HS-5 (cell line): ENCODE measurements around the gene RAPSN.

Experiments
- DNase-seq: peaks from one replicate; pipeline ENCODE4 v3.0.0-alpha.2; 2012; ENCODE audit warnings: low read depth

The RAPSN gene

DNA sequence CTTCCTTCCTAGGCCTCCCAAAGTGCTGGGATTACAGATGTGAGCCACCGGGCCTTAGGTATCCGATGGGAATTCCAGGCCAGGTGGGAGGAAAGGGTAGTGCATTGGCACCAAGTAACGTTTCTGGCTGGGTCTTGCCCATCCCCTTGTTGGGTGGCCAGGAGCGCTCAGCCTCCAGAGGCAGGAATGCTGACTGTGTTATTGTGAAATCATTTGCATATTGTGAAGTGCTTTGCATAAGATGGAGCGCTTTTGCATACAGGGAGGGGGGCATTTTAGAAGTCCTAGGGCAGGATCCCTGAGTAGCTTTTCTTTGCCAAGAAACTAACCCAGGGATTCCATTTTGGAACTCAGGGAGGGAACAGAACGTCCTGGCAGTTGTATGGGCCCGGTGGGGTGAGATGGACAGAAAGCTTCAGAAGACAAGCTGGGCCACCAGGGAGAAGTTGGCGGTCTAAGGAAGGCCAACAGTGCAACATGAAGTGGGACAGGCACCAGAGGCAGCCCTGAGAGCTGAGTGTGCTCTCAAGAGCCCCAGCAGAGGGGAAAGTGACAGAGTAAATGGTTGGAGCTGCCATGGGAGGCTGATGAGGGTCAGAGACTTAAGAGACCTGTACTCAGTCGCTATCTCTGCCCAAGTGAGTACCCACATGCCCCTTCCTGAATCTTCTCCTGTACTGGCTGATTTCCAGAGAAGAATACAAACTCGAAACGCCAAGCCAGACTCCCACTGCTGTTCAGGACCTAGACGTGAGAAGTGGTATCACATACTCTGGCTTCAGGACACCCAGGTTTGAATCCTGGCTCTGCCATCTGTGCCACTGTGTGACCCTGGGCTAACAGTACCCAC is 41.8 kb downstream of the RAPSN start:
- DNase-seq: no peak

DNA sequence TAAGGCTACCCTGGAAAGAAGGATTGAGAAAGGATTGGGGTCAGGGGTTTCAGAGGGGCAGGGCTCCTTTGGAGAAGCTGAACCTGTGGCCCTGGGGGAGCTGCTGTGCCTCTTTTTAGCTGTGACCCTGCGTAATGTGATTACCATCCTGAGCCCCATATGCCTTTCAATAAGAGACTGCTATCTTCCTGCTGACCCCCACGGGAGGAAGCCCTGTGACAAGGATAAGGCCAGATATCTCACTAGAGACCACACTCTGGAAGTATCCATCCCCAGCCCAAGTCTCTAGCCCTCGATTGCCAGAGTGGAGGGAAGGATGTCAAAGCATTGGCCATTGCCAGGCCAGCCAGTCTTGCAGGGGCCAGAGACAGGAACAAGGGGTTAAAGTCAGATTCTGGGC is 45.4 kb downstream of the RAPSN start:
- no peak for DNase-seq

DNA sequence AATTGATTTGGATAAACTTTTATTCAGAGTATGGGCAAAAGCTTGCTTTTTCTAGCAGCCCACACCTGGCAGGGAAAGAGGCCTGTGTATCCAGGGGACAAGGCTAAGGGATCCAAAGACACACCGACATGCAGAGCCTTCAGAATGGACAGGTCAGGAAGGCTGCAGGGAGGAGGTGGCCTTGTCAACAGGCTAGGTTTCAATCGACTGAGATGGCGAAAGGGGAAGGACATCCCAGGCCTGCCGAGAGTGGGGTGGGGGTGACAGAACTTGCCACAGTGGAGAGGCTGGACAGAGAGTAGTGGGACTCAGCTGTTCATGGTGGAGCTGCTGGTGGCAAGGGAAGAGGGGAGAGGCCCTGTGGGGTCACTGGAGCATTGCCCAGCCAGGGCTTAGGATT is 45.8 kb downstream of the RAPSN start:
- no peak for DNase-seq

DNA sequence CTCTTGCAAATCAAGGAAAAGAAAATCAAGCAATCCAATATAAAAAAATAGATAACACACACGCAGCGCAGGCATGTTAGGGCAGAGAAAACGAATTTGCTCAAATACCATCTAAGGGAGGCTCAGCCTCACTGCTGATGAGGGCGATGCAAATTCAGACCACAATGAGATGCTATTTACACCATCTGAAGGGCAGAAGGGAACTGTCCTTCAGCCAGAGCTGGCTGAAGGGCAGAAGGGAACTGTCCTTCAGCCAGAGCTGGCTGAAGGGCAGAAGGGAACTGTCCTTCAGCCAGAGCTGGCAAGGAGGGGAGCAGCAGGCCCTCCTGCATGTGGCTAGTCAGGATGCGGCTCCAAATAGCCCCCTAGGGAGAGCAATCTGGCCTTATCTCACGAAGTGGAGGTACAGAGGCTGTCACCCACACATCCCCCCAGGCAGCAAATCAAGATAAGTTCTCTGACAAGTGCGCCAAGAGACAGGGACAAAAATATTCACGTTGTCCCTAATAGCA is 48.1 kb downstream of the RAPSN start:
- no peak for DNase-seq

DNA sequence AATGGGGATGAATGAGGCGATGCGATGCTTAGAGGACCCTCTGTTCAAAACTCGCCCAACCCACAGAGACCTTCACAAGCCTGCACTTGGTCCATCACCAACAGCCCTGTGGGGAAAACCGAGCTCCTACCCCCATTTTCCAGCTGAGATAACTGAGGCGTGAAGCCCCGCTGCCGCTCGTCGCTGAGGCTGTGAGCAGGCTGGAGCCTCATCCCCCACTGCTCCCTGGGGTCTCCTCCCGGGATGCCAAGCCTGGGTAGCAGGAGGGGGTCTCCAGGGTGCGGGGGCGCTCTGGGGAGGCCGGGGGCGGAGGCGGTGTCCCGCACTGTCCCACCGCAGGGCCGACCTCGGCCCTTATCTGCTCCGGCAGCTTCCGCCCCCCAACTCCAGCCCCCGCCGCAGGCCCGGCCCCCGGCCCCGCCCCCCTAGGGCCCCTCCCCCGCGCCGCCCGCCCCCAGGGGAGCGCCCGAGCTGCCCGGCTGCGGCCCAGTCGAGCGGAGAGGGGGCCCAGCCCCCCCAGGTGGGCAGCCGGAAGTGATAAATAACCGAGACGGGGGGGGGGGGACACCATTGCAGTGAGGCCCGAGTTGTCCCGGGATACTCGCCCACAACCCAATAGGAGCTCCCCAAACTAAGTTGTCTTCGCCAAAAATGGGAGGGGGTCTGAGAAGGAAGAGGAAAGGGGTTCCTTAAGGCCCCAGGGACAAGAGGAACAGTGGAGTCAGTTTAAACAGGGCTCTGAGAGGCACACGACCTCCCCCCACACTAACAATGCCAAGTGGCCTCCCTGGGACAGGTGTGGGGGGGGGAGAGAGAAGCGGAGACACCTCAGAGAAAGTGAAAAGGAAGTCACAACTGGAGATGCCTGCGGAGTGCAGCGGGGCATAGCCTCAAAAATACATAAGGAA is 48.8 kb downstream of the RAPSN start:
- no peak for DNase-seq

DNA sequence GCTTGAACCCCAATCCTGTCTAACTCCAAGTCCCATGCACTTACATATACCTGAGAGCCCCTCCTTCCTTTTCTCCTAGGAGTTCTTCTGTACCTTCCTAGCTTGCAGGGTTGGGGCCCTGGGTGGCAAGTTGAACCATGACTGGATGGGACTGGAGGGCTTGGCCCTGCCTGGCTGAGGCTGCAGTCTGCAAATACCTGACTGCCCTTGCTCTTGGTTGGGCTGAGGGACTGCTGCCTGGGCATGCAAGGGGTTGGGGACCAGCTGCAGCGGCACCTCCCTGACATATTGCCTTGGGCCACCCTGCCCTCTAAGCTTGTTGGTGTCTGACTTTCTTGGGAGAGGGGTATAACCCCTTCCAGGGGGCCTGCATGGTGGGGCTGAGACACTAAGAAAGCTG is 50.4 kb downstream of the RAPSN start:
- DNase-seq: no peak

DNA sequence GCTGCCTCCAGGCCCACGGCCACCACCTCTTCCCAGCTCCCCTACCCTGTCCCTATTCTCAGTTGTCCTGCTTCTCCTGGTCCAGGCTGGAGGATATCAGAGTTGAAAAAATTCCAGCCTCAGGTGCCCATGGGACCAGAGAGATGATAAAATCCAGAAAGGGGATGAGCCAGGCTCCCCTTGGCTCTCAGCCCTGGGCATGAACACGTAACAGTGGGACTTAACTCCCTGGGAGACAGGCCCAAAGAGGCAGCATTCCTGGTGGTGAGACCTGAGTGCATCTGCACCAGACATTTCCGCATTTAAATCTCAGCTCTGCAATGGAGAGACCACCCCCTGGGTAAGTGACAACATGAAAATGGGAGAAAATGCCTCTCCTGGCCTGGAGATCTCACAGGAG is 50.9 kb downstream of the RAPSN start:
- DNase-seq: no peak

DNA sequence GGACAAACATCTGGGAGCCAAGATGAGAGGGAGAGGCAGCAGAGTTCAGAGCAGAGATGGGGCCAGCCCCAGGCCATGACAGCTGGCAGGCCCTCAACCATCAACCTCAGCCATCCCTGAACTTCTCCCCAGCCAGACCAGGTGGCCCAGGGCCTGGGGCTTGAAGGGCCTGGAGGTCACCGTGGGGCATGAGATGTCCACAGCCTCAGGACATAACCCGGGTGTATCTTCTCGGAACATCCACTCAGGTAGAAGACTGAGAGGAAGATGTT is 53.0 kb downstream of the RAPSN start:
- no peak for DNase-seq

DNA sequence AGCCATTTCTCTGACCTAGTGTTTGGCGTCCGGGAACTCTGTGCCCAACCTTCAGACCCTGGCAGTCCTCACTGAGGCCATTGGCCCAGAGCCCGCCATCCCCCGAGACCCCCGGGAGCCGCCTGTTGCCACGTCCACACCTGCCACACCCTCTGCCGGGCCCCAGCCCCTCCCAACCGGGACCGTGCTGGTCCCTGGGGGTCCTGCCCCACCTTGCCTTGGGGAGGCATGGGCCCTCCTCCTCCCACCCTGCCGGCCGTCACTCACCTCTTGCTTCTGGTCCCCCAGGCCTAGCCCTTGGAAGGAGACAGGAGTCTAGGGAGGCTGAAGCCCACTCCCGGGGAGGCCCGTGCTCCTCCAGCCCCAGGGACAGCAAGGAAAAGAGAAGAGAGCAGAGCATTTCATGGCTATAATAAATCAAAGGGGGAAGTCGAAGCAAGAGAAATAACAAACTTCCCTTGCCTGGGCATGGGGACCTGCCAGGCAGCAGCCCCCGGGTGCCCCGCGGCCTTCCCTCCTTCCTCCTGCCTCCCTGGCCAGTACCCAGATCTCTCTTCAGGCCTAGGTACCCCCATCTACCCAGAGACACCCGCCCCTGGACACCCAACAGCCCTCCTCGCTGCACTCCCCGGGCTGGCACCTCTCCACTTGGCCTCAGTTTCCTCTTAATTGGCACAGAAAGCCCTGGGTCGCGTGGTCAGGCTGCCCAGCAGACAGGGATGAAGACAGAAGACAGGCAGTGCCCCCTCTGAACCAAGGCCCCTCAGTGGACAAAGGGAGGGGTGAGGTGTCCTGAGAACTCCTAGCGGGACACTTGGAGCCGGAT is 53.5 kb downstream of the RAPSN start:
- DNase-seq: no peak

DNA sequence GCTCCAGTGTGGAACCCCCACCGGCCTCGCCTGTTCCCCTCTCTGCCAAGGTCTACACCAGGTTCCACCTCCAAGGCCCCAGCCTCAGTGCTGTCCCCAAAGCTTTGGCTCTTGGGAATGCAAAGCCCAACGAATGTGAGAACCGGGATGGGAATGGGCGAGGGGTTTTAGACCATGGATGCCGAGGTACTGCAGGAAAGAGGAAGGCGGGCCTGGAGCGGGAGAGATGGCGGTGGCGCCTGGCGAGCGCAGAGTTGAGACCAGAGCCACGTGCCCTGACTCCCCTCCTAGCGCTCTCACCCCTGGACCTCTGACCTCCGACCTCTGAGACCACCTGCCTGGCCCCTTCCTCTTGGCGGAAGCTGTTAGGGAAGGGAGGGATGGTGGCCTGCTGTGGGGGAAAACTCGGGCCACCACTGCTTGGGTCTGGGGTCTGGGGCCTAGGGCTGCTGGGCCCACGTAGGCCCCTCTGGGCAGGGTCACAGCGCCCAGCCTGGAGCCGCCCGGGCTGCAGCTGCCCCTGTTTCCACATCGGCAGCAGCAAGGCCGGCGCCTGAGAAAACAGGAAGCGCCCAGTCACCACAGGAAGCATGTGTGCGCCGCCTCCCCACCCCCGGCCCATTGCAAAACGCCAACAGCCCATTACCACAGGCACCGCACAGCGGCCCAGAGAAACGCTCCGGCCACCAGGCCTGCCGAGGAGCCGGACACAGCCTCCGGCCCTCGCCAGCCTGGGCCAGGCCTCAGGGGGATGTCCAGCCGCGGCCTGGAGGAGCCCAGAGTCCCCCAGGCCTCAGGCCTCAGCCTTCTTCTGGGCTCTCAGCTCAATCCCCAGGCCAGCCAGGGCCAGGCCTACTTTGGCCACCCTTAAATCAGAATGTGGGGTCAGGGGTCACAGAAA is 54.4 kb downstream of the RAPSN start:
- DNase-seq: no peak

DNA sequence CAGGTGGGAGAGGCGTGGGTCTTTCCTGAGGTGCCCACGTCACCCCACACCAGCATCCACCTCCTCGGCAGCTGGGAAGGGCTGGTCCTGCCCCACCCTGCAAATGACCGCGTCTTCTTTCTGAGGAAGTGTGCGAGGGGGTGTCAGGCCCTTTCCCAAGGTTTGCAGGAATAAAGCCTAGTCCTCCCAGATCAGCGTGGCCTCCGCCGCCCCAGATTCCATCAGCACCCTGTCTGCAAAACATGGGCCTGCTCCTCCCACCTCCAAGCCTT is 55.0 kb downstream of the RAPSN start:
- DNase-seq: no peak

DNA sequence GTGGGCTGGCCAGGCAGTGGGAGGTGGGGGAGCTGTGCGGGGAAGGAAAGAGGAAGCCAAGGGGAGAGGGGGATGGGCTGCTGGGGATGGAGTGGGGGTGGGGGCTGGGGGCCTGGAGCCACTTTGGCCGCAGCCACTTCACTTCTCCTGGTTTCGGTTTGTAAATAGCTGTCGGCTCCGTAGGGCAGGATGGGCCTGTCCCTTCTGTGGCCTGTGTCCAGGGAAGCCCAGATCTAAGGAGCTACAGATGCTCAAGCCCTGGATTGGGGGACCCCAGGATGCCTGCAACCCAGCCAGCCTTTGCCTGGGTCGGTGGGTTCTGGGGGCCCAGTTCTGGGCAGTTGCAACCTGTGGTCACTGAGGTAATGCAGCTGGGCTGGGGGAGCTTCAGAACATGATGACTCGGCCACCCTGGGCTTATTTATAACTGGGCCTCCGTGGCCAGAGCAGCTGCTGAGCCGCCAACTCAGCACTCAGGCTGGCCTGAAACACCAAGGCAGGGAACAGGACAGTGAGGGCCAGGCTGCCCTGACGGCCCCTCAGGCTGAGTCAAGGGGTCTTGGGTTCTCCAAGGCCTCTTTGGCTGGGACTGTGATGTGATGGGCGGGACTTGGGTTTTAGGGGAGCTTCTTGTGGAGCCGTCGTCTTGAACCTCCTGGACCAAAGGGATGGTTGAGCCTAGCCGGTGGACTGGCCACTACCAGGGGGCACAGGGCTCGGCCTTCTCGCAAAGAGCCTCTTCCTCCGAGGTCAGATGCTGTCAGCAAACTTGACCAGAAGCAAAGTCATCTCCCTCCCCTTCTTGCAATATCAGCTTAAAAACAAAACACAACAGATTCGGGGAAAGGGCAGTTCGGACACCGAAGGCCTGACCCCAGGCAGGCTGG is 55.5 kb downstream of the RAPSN start:
- DNase-seq: no peak

DNA sequence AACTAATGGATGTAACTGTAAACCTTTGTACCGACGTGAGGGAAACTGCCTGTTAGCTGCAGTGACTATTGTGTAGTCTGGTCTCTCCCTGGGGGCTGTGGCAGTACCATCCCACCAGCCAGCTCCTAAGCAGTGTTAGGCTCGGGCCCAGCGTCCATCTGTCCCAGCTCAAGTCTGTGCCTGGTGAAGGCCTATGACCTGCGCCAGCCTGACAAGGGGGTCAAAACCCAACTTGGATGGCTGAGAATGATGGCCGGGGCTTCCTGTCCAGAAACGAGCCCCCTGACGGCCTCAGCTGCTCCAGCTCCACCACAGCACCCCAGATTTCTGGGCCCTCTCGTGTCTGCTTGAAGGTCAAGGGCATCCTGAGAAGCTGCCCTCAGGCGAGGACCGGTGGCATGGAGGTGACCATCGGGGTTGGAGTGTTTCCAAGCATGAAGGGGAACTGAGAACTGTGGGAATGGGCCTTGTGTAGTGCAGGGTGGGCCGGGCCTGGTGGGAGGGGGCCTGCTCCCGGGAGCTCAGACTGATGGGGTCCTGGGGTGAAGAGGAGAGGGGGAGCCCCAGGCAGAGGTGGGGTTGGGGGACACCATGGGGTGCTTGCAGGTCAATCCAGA is 56.3 kb downstream of the RAPSN start:
- no peak for DNase-seq

DNA sequence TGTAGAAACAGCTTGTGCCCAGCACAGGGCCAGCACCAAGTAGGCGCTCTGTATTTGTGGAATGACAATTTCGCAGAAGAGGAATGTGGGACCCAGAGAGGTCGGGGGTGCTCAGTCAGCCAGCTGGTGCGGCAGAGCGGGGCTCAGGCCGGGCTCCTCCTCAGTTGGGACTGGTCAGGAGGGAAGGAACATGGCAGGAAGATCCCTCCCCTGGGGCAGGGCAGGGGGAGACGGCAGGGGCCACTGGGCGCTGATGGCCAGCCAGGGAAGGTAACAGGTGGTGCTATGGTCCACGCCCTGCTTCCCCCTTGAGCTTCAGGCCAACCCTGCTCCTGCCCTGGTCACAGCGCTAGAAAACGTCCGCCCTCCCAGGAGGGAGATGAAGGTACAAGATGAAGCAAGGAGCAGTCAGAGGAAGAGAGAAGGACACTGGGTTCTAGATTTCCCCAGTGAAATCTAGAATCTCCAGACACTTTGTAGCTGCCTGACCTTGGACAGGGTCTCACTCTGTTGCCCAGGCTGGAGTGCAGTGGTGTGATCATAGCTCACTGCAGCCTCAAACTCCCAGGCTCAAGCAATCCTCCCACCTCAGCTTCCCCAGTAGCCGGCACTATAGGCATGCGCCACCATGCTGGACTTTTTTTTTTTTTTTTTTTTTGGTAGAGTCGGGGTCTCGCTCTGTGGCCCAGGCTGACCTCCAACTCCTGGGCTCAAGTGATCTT is 57.1 kb downstream of the RAPSN start:
- DNase-seq: no peak

DNA sequence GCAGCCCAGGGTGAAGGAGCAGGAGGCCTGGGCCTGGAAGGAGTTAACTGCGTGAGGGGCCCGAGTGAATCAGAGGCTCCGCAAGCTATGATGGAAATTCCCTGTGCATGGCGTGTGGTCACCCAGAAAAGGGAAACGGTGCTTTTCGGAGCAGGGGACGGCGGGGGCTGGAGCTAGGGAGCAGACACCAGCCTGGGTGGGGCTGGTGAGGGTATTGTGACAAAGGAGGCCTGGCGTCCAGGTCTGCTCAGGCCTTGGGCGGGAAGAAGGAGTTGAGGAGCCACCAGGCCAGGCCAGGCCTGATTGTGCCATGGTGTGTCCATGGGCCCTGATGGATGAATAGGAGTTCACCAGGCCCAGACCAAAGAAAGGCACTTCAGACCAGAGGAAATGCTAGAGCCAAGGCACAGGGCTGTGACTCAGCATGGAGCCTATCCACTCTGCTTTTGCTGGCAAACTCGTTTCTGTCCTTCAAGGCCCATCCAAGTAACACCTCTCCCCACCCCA is 57.8 kb downstream of the RAPSN start:
- no peak for DNase-seq

DNA sequence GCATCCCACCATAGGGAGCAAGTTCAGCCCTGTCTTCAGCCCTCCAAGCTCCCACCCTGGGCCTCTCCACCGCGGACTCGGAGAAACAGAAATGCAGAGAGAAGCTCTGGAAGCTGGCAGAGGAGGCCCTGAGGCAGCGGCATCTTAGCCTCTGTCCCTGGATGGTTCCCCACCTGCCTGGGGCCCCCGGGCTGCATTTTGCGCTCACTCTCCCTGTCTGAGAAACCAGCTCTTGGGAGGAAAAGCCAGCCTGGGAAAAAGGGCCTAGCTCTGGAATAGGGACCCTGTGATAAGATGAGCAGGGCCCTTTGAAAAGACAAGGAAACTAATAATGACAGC is 58.5 kb downstream of the RAPSN start:
- DNase-seq: no peak

DNA sequence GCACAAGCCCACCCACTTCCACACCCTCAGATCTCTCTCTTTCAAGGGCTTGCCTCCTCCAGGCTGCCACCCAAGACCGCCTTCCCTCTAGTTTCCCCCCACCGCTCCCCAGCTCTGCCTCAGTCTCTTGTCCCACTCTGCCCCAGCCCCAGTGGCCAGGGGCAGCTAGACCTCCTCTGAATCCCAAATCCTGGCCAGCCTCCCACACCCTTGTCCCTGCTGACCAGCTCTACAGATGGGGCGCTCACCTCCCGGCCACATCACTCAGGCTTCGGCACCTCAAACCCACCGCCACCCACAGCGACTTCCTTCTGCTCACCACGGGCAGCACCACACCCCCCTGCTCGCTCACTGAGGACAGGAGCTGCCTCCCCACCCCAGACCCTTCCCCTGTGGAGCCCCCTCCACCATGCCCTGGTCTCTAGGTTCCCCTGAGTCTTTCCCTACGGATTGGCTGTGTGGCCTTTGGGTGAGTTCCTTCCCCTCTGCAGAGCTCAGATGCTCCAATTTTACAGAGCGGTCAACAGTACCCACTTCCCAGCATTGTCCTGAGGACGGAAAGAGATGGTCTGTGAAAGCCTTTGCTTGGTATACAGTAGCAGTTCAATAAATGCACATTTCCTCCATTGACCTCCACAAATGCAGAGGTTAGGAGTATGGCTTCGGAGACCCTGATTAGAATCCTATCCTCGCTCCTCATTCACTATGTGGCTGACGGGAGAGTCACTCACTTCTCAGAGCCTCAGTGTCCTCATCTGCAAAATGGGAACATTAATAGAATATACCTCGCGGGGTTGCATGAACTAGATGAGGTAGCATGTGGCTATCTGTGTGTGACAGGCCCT is 59.1 kb downstream of the RAPSN start:
- no peak for DNase-seq
